HCT116 (cell line): ENCODE measurements around the gene SCRN2. TPM values are rescaled to one million over a fixed set of nuclear protein-coding genes. Genes with fewer than 3 reads are reported as not detected.

Experiments
- ATAC-seq: fragments of 200-7000 bp; cut with Tn5 transposase; 2 replicates; pipeline ENCODE4 v1.9.1; 2020; ENCODE audit warnings: mild to moderate bottlenecking, moderate library complexity
- BruUV-seq: library from RNA; stranded (reverse); fragments of 400-500 nt; replicated peaks from 2 replicates; lab custom pipeline; 2021; lab: Mats Ljungman, UMichigan
- CTCF ChIA-PET: fragments of 300-600 bp; sonication (Branson Sonifier 250); formaldehyde crosslinking; loops from one replicate; lab custom pipeline; 2021; ENCODE audit warnings: antibody characterized with exemption; lab: Charles Lee
- POLR2A ChIA-PET: fragments of 300-600, 350-600 bp; sonication (Branson Sonifier 250); formaldehyde crosslinking; loops from one replicate; lab custom pipeline; 2021; ENCODE audit warnings: antibody characterized with exemption; lab: Charles Lee
- RAD21 ChIA-PET, 2 experiments: fragments of 300-600 bp; sonication (Branson Sonifier 250); formaldehyde crosslinking; loops; one replicate each; lab custom pipeline; 2023; ENCODE audit warnings: low total read pairs in 2 of 2; ENCODE audit not compliant: uncharacterized antibody in 2 of 2, unreplicated experiment in 2 of 2, low non-redundant PET in 1 of 2; lab: Charles Lee
- DNase-seq: peaks from one replicate; pipeline ENCODE4 v3.0.0-alpha.2; 2010; ENCODE audit warnings: low read depth, low spot score
- H2AFZ ChIP-seq: fragments of 200-600 bp; shearing (Covaris generic), sonication (generic); 2 replicates; pipeline ENCODE4 v1.6.1; 2017; ENCODE audit warnings: low read depth, mixed run types, mixed read lengths, antibody characterized with exemption, low read length; ENCODE audit not compliant: poor library complexity, severe bottlenecking
- H3K27ac ChIP-seq: 2 replicates; pipeline ENCODE4 v1.5.1; 2012; ENCODE audit warnings: low read depth, low read length
- H3K27me3 ChIP-seq: fragments of 200-600 bp; sonication (generic); 2 replicates; pipeline ENCODE4 v1.6.1; 2016; ENCODE audit warnings: mixed run types, low read length, mixed read lengths; ENCODE audit not compliant: insufficient read depth
- H3K36me3 ChIP-seq, 2 experiments: fragments of 200-500 bp in 1 of 2; fragments of 200-600 bp in 1 of 2; sonication (Bioruptor generic) in 1 of 2; sonication (generic) in 1 of 2; 2 replicates each; pipeline versions ENCODE4 v1.5.1 to v1.6.1; 2014 to 2016; ENCODE audit warnings: low read length in 2 of 2, inconsistent platforms in 1 of 2, mixed read lengths in 1 of 2, mixed run types in 1 of 2; ENCODE audit not compliant: insufficient read depth in 2 of 2, control insufficient read depth in 1 of 2
- H3K4me1 ChIP-seq, 2 experiments: fragments of 200-600 bp in 1 of 2; sonication (generic) in 1 of 2; 2 replicates each; pipeline versions ENCODE4 v1.5.1 to v1.6.1; 2012 to 2017; ENCODE audit warnings: low read length in 2 of 2, inconsistent platforms in 1 of 2, mild to moderate bottlenecking in 1 of 2, mixed read lengths in 1 of 2, mixed run types in 1 of 2, moderate library complexity in 1 of 2; ENCODE audit not compliant: insufficient read depth in 2 of 2, control insufficient read depth in 1 of 2
- H3K4me2 ChIP-seq: fragments of 200-600 bp; sonication (generic); 2 replicates; pipeline ENCODE4 v1.6.1; 2017; ENCODE audit warnings: mixed run types, low read length, mixed read lengths
- H3K4me3 ChIP-seq, 2 experiments: fragments of 200-600 bp in 1 of 2; sonication (generic) in 1 of 2; replicated peaks in 1 of 2; 2 replicates each; pipeline ENCODE4 v1.5.1; 2011 to 2016; ENCODE audit warnings: low read length in 2 of 2, control low read depth in 1 of 2, low read depth in 1 of 2, mild to moderate bottlenecking in 1 of 2, mixed read lengths in 1 of 2, mixed run types in 1 of 2
- H3K79me2 ChIP-seq: fragments of 200-600 bp; sonication (generic); 2 replicates; pipeline ENCODE4 v1.6.1; 2017; ENCODE audit warnings: mild to moderate bottlenecking, mixed run types, low read length, moderate library complexity, mixed read lengths; ENCODE audit not compliant: insufficient read depth
- H3K9ac ChIP-seq: fragments of 200-600 bp; sonication (generic); 2 replicates; pipeline ENCODE4 v1.6.1; 2016; ENCODE audit warnings: low read length, mixed read lengths
- H3K9me2 ChIP-seq: fragments of 200-600 bp; sonication (generic), shearing (Covaris generic); 2 replicates; pipeline ENCODE4 v1.6.1; 2017; ENCODE audit warnings: mixed run types, mild to moderate bottlenecking, moderate library complexity; ENCODE audit not compliant: insufficient read depth
- H3K9me3 ChIP-seq, 2 experiments: fragments of 200-500 bp in 1 of 2; fragments of 200-600 bp in 1 of 2; sonication (Bioruptor generic) in 1 of 2; sonication (generic) in 1 of 2; 2 replicates each; pipeline ENCODE4 v1.6.1; 2014 to 2017; ENCODE audit warnings: low read length in 2 of 2, mixed read lengths in 2 of 2, inconsistent platforms in 1 of 2, low read depth in 1 of 2, mild to moderate bottlenecking in 1 of 2, mixed run types in 1 of 2, moderate library complexity in 1 of 2; ENCODE audit not compliant: control insufficient read depth in 1 of 2, insufficient read depth in 1 of 2
- H4K20me1 ChIP-seq: fragments of 200-600 bp; sonication (generic), shearing (Covaris generic); 2 replicates; pipeline ENCODE4 v1.6.1; 2017; ENCODE audit warnings: mixed run types, mild to moderate bottlenecking, moderate library complexity; ENCODE audit not compliant: insufficient read depth
- CBX3 ChIP-seq: IDR thresholded peaks from 2 replicates; pipeline ENCODE4 v1.6.1; 2012; ENCODE audit warnings: low read depth
- CEBPB ChIP-seq: IDR thresholded peaks from 2 replicates; pipeline ENCODE4 v1.6.1; 2012; ENCODE audit warnings: low read depth
- ELF1 ChIP-seq: IDR thresholded peaks from 2 replicates; pipeline ENCODE4 v1.6.1; 2012; ENCODE audit warnings: low read depth, borderline replicate concordance
- FOSL1 ChIP-seq: IDR thresholded peaks from 2 replicates; pipeline ENCODE4 v1.6.1; 2012; ENCODE audit warnings: low read depth
- JUND ChIP-seq: IDR thresholded peaks from 2 replicates; pipeline ENCODE4 v1.6.1; 2012
- POLR2AphosphoS5 ChIP-seq: IDR thresholded peaks from 2 replicates; pipeline ENCODE4 v1.6.1; 2011; ENCODE audit warnings: mild to moderate bottlenecking, low read depth, low read length, moderate library complexity
- SRF ChIP-seq: IDR thresholded peaks from 2 replicates; pipeline ENCODE4 v1.6.1; 2012; ENCODE audit warnings: low read depth
- TCF7L2 ChIP-seq: IDR thresholded peaks from 2 replicates; pipeline ENCODE4 v1.7.0; 2011; ENCODE audit warnings: borderline replicate concordance, inconsistent platforms; ENCODE audit not compliant: insufficient read depth, insufficient read length; ENCODE audit errors: extremely low read depth
- YY1 ChIP-seq: IDR thresholded peaks from 2 replicates; pipeline ENCODE4 v1.6.1; 2011; ENCODE audit warnings: low read length, low read depth, moderate library complexity, mild to moderate bottlenecking; ENCODE audit not compliant: insufficient replicate concordance; ENCODE audit errors: extremely low read depth
- ZBTB33 ChIP-seq: IDR thresholded peaks from 2 replicates; pipeline ENCODE4 v1.6.1; 2011; ENCODE audit warnings: mild to moderate bottlenecking, low read length, moderate library complexity; ENCODE audit not compliant: insufficient replicate concordance; ENCODE audit errors: extremely low read depth
- ZFX ChIP-seq: fragments of 450-650 bp; IDR thresholded peaks from 2 replicates; pipeline ENCODE4 v1.6.1; 2017
- intact Hi-C: fragments of 100-400 bp; cut with micrococcal nuclease; formaldehyde crosslinking; loops from 2 replicates; pipeline ENCODE4 v1.10.0; 2022
- total RNA-seq: library from RNA; stranded (reverse); gene quantifications from one replicate; pipeline ENCODE4 v1.2.1, GENCODE V29; 2021; ENCODE audit not compliant: unreplicated experiment

Gene SCRN2
- total RNA-seq, 1 experiment from 2014 or later = 53.2 TPM

GRCh38 chr17:47810901-47811635 lies 30.0 kb downstream of the SCRN2 start:
- Histone ChIP-seq H3K79me2 (no peaks in the 10 kb centered on the region), H2AFZ (no peak overlapping the region), H3K27me3 (no peaks in the 10 kb centered on the region), H3K9me2 (no peaks in the 10 kb centered on the region), H3K4me3 (peak overlapping the region in 1 of 2 experiments; percentile 7; a peak in 1 of 4 replicates), H4K20me1 (no peaks in the 10 kb centered on the region), H3K4me2 (peak overlapping the region; percentile 54), H3K9me3 (no peaks in the 10 kb centered on the region), H3K4me1 (peaks cover 25 to 32% of the 10 kb centered on the region in 2 experiments), H3K9ac (peak overlapping the region; percentile 49), H3K36me3 (peaks cover 11% of the 10 kb centered on the region in 2 experiments; a peak in 2 of 4 replicates), H3K27ac (peak overlapping the region; percentile 53)
- intact Hi-C loops = no loop called here
- TF ChIP-seq SRF (no peak), FOSL1 (no peak), POLR2AphosphoS5 (no peak), TCF7L2 (no peak), YY1 (no peak), CBX3 (no peak), ZFX (no peak), ZBTB33 (no peak), ELF1 (no peak), CEBPB (no peak), JUND (no peak)
- BruUV-seq = no TSS peak
- no peak for DNase-seq
- peak; percentile 5; the same call in 1 of the 2 replicates for ATAC-seq
- ChIA-PET RAD21 (no interaction called here), POLR2A (interaction anchor here (0.9 kb wide), 1 partner anchor 30 kb away, joined by 3 read pairs; the partner anchor contains the start of gene SCRN2), CTCF (interaction anchor here (0.7 to 1.0 kb wide), 2 partner anchors 21 to 79 kb away, joined by 3 read pairs; partner anchors contain the start of genes LRRC46 and MRPL10)
